Measurements from ENCODE around the gene ZNF70.

ZNF70 gene

DNA sequence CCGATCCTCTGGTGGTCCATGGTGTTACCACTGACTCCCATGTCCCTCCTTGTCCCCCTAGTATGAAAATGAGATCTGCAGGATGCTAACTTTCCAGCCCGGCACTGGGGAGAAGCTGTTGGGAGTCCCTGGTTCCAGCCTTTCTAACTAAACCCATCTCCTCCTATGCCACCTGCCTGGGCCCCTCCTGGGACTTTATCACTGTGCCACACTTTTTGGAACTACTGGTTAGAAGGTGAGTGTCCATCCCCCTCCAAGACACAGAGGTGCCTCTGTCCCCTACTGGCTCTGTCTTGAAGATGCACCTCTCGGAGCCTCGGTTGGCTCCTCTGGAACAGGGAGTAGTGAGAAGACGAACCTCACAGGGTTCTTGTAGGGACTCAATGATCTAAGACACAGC is 60.2 kb downstream of the ZNF70 start, which contains the start of gene RGL4:
TSS of gene RGL4 (plus strand) at position 301 of the 400 bp plus-strand sequence. CDS start 1,018 bp downstream, outside the sequence.
- DNase-seq, result no peak

DNA sequence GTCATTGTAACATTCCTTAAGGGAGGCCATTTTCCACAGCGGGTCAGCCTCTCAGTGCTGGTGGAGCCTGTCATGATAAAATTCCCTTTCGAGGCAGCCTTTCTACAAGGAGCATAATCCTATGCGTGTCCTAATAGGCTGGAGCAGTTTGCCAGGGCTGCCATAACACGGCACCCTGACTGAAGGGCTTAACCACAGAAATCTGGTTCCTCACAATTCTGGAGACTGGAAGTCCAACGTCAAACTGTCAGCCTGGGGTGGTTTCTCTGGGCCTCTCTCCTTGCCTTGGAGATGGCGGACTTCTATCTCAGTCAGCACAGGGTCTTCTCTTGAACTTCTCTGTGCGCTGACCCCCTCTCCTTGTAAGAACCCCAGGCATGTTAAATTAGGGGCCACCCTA is 61.5 kb downstream of the ZNF70 start:
- DNase-seq, result no peak

All from NCI-H345 (cell line).